Fibroblast of lung (primary cell): ENCODE results near the gene RETREG1. TPM values are rescaled to one million over a fixed set of nuclear protein-coding genes. Genes with fewer than 3 reads are reported as not detected.

ENCODE experiments used
- DNase-seq, 2 donors: peaks; one replicate each; pipeline versions ENCODE4 v3.0.0 to v3.0.0-alpha.2; 2010; ENCODE audit warnings: low read depth in 2 of 2
- H2AFZ ChIP-seq: 2 replicates; pipeline ENCODE4 v1.5.1; 2012; ENCODE audit warnings: low read length, control low read depth, inconsistent platforms
- H3K27ac ChIP-seq: 2 replicates; pipeline ENCODE4 v1.5.1; 2011; ENCODE audit warnings: low read length, control low read depth; ENCODE audit not compliant: insufficient read depth
- H3K27me3 ChIP-seq: 2 replicates; pipeline ENCODE4 v1.5.1; 2011; ENCODE audit warnings: mild to moderate bottlenecking, low read length; ENCODE audit not compliant: control insufficient read depth, insufficient read depth
- H3K36me3 ChIP-seq: 2 replicates; pipeline ENCODE4 v1.5.1; 2011; ENCODE audit warnings: low read length; ENCODE audit not compliant: control insufficient read depth, insufficient read depth
- H3K4me1 ChIP-seq: 2 replicates; pipeline ENCODE4 v1.5.1; 2011; ENCODE audit warnings: low read length; ENCODE audit not compliant: control insufficient read depth, insufficient read depth; ENCODE audit errors: extremely low read depth
- H3K4me2 ChIP-seq: 2 replicates; pipeline ENCODE4 v1.5.1; 2011; ENCODE audit warnings: low read length, control low read depth; ENCODE audit not compliant: insufficient read depth; ENCODE audit errors: extremely low read depth
- H3K4me3 ChIP-seq, 4 experiments: fragments of 200-600 bp in 1 of 4; sonication (generic) in 1 of 4; replicated peaks in 1 of 4; 2 replicates each; pipeline ENCODE4 v1.5.1; 2011 to 2016; ENCODE audit warnings: low read length in 4 of 4, low read depth in 3 of 4, mild to moderate bottlenecking in 3 of 4, control low read depth in 2 of 4, inconsistent platforms in 1 of 4, mixed read lengths in 1 of 4; ENCODE audit not compliant: insufficient read depth in 1 of 4; ENCODE audit errors: control extremely low read depth in 1 of 4
- H3K79me2 ChIP-seq: 2 replicates; pipeline ENCODE4 v1.5.1; 2012; ENCODE audit warnings: mild to moderate bottlenecking, low read length, inconsistent platforms; ENCODE audit not compliant: control insufficient read depth, insufficient read depth
- H3K9ac ChIP-seq: 2 replicates; pipeline ENCODE4 v1.5.1; 2011; ENCODE audit warnings: mild to moderate bottlenecking, low read length, control low read depth; ENCODE audit not compliant: insufficient read depth
- H3K9me3 ChIP-seq: 2 replicates; pipeline ENCODE4 v1.5.1; 2012; ENCODE audit warnings: low read depth, low read length; ENCODE audit not compliant: control insufficient read depth, insufficient read depth
- H4K20me1 ChIP-seq: 2 replicates; pipeline ENCODE4 v1.5.1; 2011; ENCODE audit warnings: low read length; ENCODE audit not compliant: control insufficient read depth, insufficient read depth; ENCODE audit errors: extremely low read depth
- CTCF ChIP-seq, 2 donors: IDR thresholded peaks in 1 of 2; conservative IDR thresholded peaks in 1 of 2; 1 replicate in 1 of 2; 2 replicates in 1 of 2; pipeline ENCODE4 v1.5.1; 2011 to 2012; ENCODE audit warnings: low read length in 2 of 2, control low read depth in 1 of 2, inconsistent platforms in 1 of 2, low read depth in 1 of 2, mild to moderate bottlenecking in 1 of 2
- EZH2 ChIP-seq: IDR thresholded peaks from 2 replicates; pipeline ENCODE4 v1.5.1; 2012; ENCODE audit warnings: low read length, control low read depth, mild to moderate bottlenecking; ENCODE audit errors: missing control alignments
- polyA plus RNA-seq, 2 donors: library from polyadenylated mRNA; depleted of rRNA in 1 of 2; stranded (reverse) in 1 of 2; unstranded in 1 of 2; fragments of >200 nt; gene quantifications; 2 replicates each; pipeline ENCODE4 v1.2.1, GENCODE V29; 2011 to 2012; ENCODE audit warnings: missing spikeins in 1 of 2
- total RNA-seq: library from RNA; depleted of rRNA; stranded (reverse); fragments of >200 nt; gene quantifications from 2 replicates; pipeline ENCODE4 v1.2.1, GENCODE V29; 2014

RETREG1 gene
- total and polyA plus RNA-seq, 2 donors (not counting 1 experiment from before 2014, with no cell fraction given): 0.41 to 0.99 TPM

DNA sequence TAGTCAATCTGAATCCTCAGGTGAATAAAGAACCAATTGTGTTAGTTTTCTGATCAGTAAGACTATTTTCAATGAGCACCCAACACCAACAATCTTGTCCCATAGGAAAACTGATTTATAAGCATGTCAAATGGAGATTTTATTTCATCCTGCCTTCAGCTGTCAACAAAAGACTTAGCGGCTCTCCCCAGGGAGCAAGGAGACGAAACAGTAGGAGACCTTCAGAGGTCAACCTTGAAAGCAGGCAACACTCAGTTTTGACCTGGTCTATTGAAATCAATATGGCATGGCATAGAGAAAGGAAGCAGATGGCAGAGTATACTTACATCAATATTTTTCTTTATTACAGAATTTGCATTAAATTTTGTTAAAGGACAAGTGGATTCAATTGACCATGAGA lies 185.3 kb downstream of the RETREG1 start:
- no peaks in the 10 kb centered on the region for H4K20me1 ChIP-seq
- DNase-seq: no peak
- H3K9me3 ChIP-seq: no peaks in the 10 kb centered on the region

GRCh38 chr5:16430349-16431089 lies 186.3 kb downstream of the RETREG1 start:
- Histone ChIP-seq H2AFZ (no peak overlapping the region), H3K4me2 (no peak overlapping the region), H3K9me3 (no peaks in the 10 kb centered on the region), H3K36me3 (no peaks in the 10 kb centered on the region), H4K20me1 (no peaks in the 10 kb centered on the region), H3K4me3 (no peak overlapping the region), H3K4me1 (no peaks in the 10 kb centered on the region), H3K79me2 (no peaks in the 10 kb centered on the region), H3K9ac (no peak overlapping the region), H3K27ac (no peak overlapping the region), H3K27me3 (no peaks in the 10 kb centered on the region)
- no peak for TF ChIP-seq CTCF (conservative IDR thresholded peaks at IDR 0.05 in 1 of 2, IDR thresholded peaks at IDR 0.05 in 1 of 2; ENCODE audit: low read depth in 1 of 2, low read length in 2 of 2)
- no peak for TF ChIP-seq EZH2
- DNase-seq: no peak

More for the DNA sequence above, 185.3 kb downstream of the RETREG1 start:
- no peak overlapping the region for H2AFZ ChIP-seq
- H3K9ac ChIP-seq: no peak overlapping the region
- H3K4me3 ChIP-seq: no peak overlapping the region
- no peaks in the 10 kb centered on the region for H3K36me3 ChIP-seq
- H3K27ac ChIP-seq: no peak overlapping the region
- no peaks in the 10 kb centered on the region for H3K4me1 ChIP-seq
- H3K4me2 ChIP-seq: no peak overlapping the region
- TF ChIP-seq CTCF (conservative IDR thresholded peaks at IDR 0.05 in 1 of 2, IDR thresholded peaks at IDR 0.05 in 1 of 2; ENCODE audit: low read depth in 1 of 2, low read length in 2 of 2) (no peak), EZH2 (no peak)
- H3K27me3 ChIP-seq: no peaks in the 10 kb centered on the region
- H3K79me2 ChIP-seq: no peaks in the 10 kb centered on the region

- H3K27ac ChIP-seq: no peak overlapping the region
- no peak overlapping the region for H2AFZ ChIP-seq
- no peak for TF ChIP-seq CTCF (conservative IDR thresholded peaks at IDR 0.05 in 1 of 2, IDR thresholded peaks at IDR 0.05 in 1 of 2; ENCODE audit: low read depth in 1 of 2, low read length in 2 of 2)
- TF ChIP-seq EZH2: no peak
These were observed 188.4 kb downstream of the RETREG1 start for GRCh38 chr5:16428359-16428758.

More at GRCh38 chr5:16428359-16428758, 188.4 kb downstream of the RETREG1 start:
- H3K9ac ChIP-seq: no peak overlapping the region
- no peaks in the 10 kb centered on the region for H3K79me2 ChIP-seq
- no peak overlapping the region for H3K4me2 ChIP-seq
- H3K4me1 ChIP-seq: no peaks in the 10 kb centered on the region
- no peaks in the 10 kb centered on the region for H3K9me3 ChIP-seq
- no peaks in the 10 kb centered on the region for H3K27me3 ChIP-seq
- no peak for DNase-seq
- no peaks in the 10 kb centered on the region for H3K36me3 ChIP-seq
- H3K4me3 ChIP-seq: no peak overlapping the region
- no peaks in the 10 kb centered on the region for H4K20me1 ChIP-seq
